ENCODE data around the gene GABRR3.

DNA sequence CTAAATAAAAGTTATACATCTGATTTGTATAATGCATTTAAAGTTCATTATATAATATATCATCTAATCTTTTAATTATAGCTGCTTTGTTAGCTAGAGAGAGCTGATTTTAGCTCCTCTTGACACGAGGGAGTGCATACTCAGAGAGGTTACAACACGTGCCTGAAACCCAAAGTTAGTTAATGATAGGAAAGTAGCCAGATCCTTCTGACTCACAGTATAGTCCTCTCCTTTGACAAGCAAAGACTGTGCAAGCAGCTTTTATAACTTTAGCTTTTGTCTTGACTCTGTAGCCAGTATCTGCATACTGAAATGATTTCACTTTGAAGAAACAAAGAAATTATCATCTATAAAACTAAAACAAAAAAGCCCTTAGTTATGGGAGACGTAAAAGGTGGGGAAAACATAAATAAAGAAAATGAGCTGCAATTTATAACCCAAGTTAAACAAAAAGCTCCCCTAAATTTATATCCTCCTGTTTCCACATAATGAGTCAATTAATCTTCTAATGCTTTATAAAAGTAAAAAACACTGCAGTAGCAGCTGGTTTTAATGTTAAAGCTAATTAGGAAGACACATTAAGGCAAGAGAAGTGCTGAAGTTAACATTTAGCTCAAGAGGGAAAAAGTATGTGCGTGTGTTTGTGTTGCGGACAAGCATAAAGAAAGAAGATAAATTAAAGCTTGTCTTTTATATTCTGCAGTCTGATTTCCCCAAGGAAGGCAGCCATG lies 13.1 kb downstream of the GABRR3 start:
- TF ChIP-seq, protein P1, sequence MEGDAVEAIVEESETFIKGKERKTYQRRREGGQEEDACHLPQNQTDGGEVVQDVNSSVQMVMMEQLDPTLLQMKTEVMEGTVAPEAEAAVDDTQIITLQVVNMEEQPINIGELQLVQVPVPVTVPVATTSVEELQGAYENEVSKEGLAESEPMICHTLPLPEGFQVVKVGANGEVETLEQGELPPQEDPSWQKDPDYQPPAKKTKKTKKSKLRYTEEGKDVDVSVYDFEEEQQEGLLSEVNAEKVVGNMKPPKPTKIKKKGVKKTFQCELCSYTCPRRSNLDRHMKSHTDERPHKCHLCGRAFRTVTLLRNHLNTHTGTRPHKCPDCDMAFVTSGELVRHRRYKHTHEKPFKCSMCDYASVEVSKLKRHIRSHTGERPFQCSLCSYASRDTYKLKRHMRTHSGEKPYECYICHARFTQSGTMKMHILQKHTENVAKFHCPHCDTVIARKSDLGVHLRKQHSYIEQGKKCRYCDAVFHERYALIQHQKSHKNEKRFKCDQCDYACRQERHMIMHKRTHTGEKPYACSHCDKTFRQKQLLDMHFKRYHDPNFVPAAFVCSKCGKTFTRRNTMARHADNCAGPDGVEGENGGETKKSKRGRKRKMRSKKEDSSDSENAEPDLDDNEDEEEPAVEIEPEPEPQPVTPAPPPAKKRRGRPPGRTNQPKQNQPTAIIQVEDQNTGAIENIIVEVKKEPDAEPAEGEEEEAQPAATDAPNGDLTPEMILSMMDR (IDR thresholded peaks at IDR 0.05): no peak
- no peak for TF ChIP-seq POLR2AphosphoS5 (IDR thresholded peaks at IDR 0.05; ENCODE audit: insufficient read depth in 1 of 2, low read depth in 1 of 2)
